ENCODE results near the gene FEM1C.

The FEM1C gene

DNA sequence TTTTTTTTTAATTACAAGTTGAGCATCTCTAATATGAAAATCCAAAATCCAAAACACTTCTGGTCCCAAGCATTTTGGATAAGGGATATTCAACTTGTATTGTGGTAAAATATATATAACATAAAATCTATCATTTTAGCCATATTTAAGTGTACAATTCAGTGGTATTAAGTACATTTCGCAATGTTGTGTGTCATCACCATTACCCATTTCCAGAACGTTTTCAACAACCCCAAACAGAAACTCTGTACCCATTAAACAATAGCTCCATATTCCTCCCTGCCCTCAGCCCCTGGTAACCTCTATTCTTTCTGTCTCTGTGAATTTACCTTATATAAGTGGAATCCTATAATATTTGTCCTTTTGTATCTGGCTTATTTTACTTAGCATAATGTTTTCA, 32.8 kb upstream of the FEM1C start:
- no peaks in the 10 kb centered on the region for H3K9me3 ChIP-seq (ENCODE audit: insufficient read depth, low read depth, low read length)
- H2BK12ac ChIP-seq (ENCODE audit: low read length) = no peak overlapping the region
- H4K12ac ChIP-seq (ENCODE audit: low read depth, low read length) = no peak overlapping the region
- H2AFZ ChIP-seq (ENCODE audit: insufficient read depth, low read length, poor library complexity) = no peak overlapping the region
- H3K23ac ChIP-seq (ENCODE audit: low read length) = no peak overlapping the region
- no CpG with 5 or more reads among the region's 2 CpGs for WGBS (ENCODE audit: extremely low coverage, insufficient coverage, insufficient read length)
- H3K27ac ChIP-seq (ENCODE audit: low read depth, low read length) = no peak overlapping the region
- H3K4me1 ChIP-seq (ENCODE audit: control insufficient read depth in 1 of 2, insufficient read depth in 2 of 2, low read length in 2 of 2) = no peaks in the 10 kb centered on the region
- no peak overlapping the region for H4K91ac ChIP-seq (ENCODE audit: low read depth, low read length)
- no peak overlapping the region for H3K18ac ChIP-seq (ENCODE audit: low read length)
- H3K79me1 ChIP-seq (ENCODE audit: low read length) = no peaks in the 10 kb centered on the region
- H3K4me2 ChIP-seq (ENCODE audit: low read length) = no peak overlapping the region
- no peaks in the 10 kb centered on the region for H3K36me3 ChIP-seq (ENCODE audit: control insufficient read depth in 1 of 2, insufficient read depth in 2 of 2, low read length in 2 of 2)
- no peaks in the 10 kb centered on the region for H3K79me2 ChIP-seq (ENCODE audit: control insufficient read depth, insufficient read depth, low read length, poor library complexity)
- no peak overlapping the region for H3K9ac ChIP-seq (ENCODE audit: low read length)
- H3K27me3 ChIP-seq (ENCODE audit: insufficient read depth, low read length) = no peaks in the 10 kb centered on the region
- DNase-seq = no peak
- no peak overlapping the region for H3K14ac ChIP-seq (ENCODE audit: low read length)
- H3K4ac ChIP-seq (ENCODE audit: low read depth, low read length) = no peak overlapping the region
- H2BK5ac ChIP-seq (ENCODE audit: low read depth, low read length, poor library complexity) = no peak overlapping the region
- H3K4me3 ChIP-seq (ENCODE audit: low read depth, low read length) = no peak overlapping the region
- no peak overlapping the region for H2AK5ac ChIP-seq (ENCODE audit: low read length)
- H4K8ac ChIP-seq (ENCODE audit: low read depth, low read length) = no peak overlapping the region
- no peak overlapping the region for H2BK120ac ChIP-seq (ENCODE audit: insufficient read depth, low read length, poor library complexity)

DNA sequence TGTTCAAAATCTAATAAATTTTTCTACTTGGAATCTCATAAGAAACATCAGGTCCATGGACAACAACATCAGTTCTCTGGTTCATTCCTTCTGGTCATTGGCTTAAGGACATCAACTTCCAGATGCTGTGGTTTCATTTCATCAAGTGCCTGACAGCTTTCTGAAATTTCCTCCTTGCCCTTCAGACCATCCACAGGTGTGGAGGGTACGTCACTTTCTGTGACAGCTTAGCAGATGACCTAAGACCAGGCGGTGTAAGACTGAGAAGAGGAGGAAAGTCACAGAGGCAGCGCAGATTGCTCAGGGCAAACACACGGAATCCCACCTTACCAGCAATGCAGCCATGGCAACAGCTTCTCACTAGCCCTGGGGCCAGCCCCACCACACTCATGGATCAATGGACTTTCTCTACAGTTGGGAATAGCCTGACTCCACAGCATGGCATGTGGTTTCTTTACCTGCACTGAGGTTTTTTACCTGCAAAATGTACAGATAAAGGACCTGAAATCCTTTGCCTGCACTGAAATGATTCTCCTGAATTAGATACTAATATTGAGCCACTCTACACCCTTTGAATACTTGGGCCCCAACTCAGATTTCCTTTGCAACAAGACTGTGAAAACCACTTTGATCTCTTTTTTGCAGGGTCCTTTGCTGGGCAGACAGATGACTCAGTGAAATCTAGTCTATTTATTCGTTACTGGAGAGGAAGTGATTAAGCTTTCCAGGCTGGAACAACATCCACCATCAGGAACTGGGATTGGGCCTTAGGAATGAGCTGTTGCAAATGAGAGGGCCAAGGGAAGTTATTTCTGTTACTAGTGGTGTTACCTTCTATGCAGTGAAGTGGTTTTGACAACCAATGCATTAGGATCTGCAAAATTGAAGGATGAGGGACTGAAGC, 30.8 kb upstream of the FEM1C start:
- no peak overlapping the region for H2BK12ac ChIP-seq (ENCODE audit: low read length)
- no peaks in the 10 kb centered on the region for H3K4me1 ChIP-seq (ENCODE audit: control insufficient read depth in 1 of 2, insufficient read depth in 2 of 2, low read length in 2 of 2)
- no peak for DNase-seq
- no peak overlapping the region for H3K4me3 ChIP-seq (ENCODE audit: low read depth, low read length)
- H3K9ac ChIP-seq (ENCODE audit: low read length) = no peak overlapping the region
- H2BK120ac ChIP-seq (ENCODE audit: insufficient read depth, low read length, poor library complexity) = no peak overlapping the region
- H3K4me2 ChIP-seq (ENCODE audit: low read length) = no peak overlapping the region
- no peak overlapping the region for H3K27ac ChIP-seq (ENCODE audit: low read depth, low read length)
- no peaks in the 10 kb centered on the region for H3K79me1 ChIP-seq (ENCODE audit: low read length)
- no peak overlapping the region for H2AFZ ChIP-seq (ENCODE audit: insufficient read depth, low read length, poor library complexity)
- H3K36me3 ChIP-seq (ENCODE audit: control insufficient read depth in 1 of 2, insufficient read depth in 2 of 2, low read length in 2 of 2) = no peaks in the 10 kb centered on the region
- no CpG with 5 or more reads among the region's 5 CpGs for WGBS (ENCODE audit: extremely low coverage, insufficient coverage, insufficient read length)
- H3K27me3 ChIP-seq (ENCODE audit: insufficient read depth, low read length) = no peaks in the 10 kb centered on the region
- no peak overlapping the region for H3K14ac ChIP-seq (ENCODE audit: low read length)
- H3K9me3 ChIP-seq (ENCODE audit: insufficient read depth, low read depth, low read length) = no peaks in the 10 kb centered on the region
- no peak overlapping the region for H4K91ac ChIP-seq (ENCODE audit: low read depth, low read length)
- H4K8ac ChIP-seq (ENCODE audit: low read depth, low read length) = no peak overlapping the region
- no peak overlapping the region for H3K18ac ChIP-seq (ENCODE audit: low read length)
- H2BK5ac ChIP-seq (ENCODE audit: low read depth, low read length, poor library complexity) = no peak overlapping the region
- no peak overlapping the region for H3K23ac ChIP-seq (ENCODE audit: low read length)
- H3K4ac ChIP-seq (ENCODE audit: low read depth, low read length) = no peak overlapping the region
- H2AK5ac ChIP-seq (ENCODE audit: low read length) = no peak overlapping the region
- H4K12ac ChIP-seq (ENCODE audit: low read depth, low read length) = no peak overlapping the region
- H3K79me2 ChIP-seq (ENCODE audit: control insufficient read depth, insufficient read depth, low read length, poor library complexity) = no peaks in the 10 kb centered on the region

- Histone ChIP-seq H3K27ac (ENCODE audit: low read depth, low read length) (no peak overlapping the region), H3K9me3 (ENCODE audit: insufficient read depth, low read depth, low read length) (no peaks in the 10 kb centered on the region), H3K14ac (ENCODE audit: low read length) (no peak overlapping the region), H3K18ac (ENCODE audit: low read length) (no peak overlapping the region), H3K79me1 (ENCODE audit: low read length) (no peaks in the 10 kb centered on the region), H3K4me2 (ENCODE audit: low read length) (no peak overlapping the region), H2BK120ac (ENCODE audit: insufficient read depth, low read length, poor library complexity) (no peak overlapping the region), H3K36me3 (ENCODE audit: control insufficient read depth in 1 of 2, insufficient read depth in 2 of 2, low read length in 2 of 2) (no peaks in the 10 kb centered on the region), H4K91ac (ENCODE audit: low read depth, low read length) (no peak overlapping the region), H3K79me2 (ENCODE audit: control insufficient read depth, insufficient read depth, low read length, poor library complexity) (no peaks in the 10 kb centered on the region), H4K8ac (ENCODE audit: low read depth, low read length) (no peak overlapping the region), H3K4me1 (ENCODE audit: control insufficient read depth in 1 of 2, insufficient read depth in 2 of 2, low read length in 2 of 2) (no peaks in the 10 kb centered on the region), H2AFZ (ENCODE audit: insufficient read depth, low read length, poor library complexity) (no peak overlapping the region), H2AK5ac (ENCODE audit: low read length) (no peak overlapping the region), H3K9ac (ENCODE audit: low read length) (no peak overlapping the region), H4K12ac (ENCODE audit: low read depth, low read length) (no peak overlapping the region), H3K4me3 (ENCODE audit: low read depth, low read length) (no peak overlapping the region), H3K4ac (ENCODE audit: low read depth, low read length) (no peak overlapping the region), H3K27me3 (ENCODE audit: insufficient read depth, low read length) (no peaks in the 10 kb centered on the region), H2BK5ac (ENCODE audit: low read depth, low read length, poor library complexity) (no peak overlapping the region), H3K23ac (ENCODE audit: low read length) (no peak overlapping the region), H2BK12ac (ENCODE audit: low read length) (no peak overlapping the region)
- WGBS (ENCODE audit: extremely low coverage, insufficient coverage, insufficient read length) = no CpG with 5 or more reads among the region's 2 CpGs
- DNase-seq = no peak
These were observed 28.6 kb upstream of the FEM1C start for GRCh38 chr5:115573133-115573532.

GRCh38 chr5:115571441-115571878, 26.9 kb upstream of the FEM1C start:
- H2BK5ac ChIP-seq (ENCODE audit: low read depth, low read length, poor library complexity) = no peak overlapping the region
- no peak overlapping the region for H2AK5ac ChIP-seq (ENCODE audit: low read length)
- H2AFZ ChIP-seq (ENCODE audit: insufficient read depth, low read length, poor library complexity) = no peak overlapping the region
- H3K4me2 ChIP-seq (ENCODE audit: low read length) = no peak overlapping the region
- no peaks in the 10 kb centered on the region for H3K79me2 ChIP-seq (ENCODE audit: control insufficient read depth, insufficient read depth, low read length, poor library complexity)
- H3K18ac ChIP-seq (ENCODE audit: low read length) = no peak overlapping the region
- no peak overlapping the region for H4K8ac ChIP-seq (ENCODE audit: low read depth, low read length)
- H3K4me3 ChIP-seq (ENCODE audit: low read depth, low read length) = no peak overlapping the region
- H3K27ac ChIP-seq (ENCODE audit: low read depth, low read length) = no peak overlapping the region
- no peaks in the 10 kb centered on the region for H3K36me3 ChIP-seq (ENCODE audit: control insufficient read depth in 1 of 2, insufficient read depth in 2 of 2, low read length in 2 of 2)
- DNase-seq = no peak
- H3K4me1 ChIP-seq (ENCODE audit: control insufficient read depth in 1 of 2, insufficient read depth in 2 of 2, low read length in 2 of 2) = no peaks in the 10 kb centered on the region
- WGBS (ENCODE audit: extremely low coverage, insufficient coverage, insufficient read length) = no CpG with 5 or more reads among the region's 5 CpGs
- no peak overlapping the region for H2BK120ac ChIP-seq (ENCODE audit: insufficient read depth, low read length, poor library complexity)
- no peak overlapping the region for H3K23ac ChIP-seq (ENCODE audit: low read length)
- H4K91ac ChIP-seq (ENCODE audit: low read depth, low read length) = no peak overlapping the region
- no peak overlapping the region for H3K9ac ChIP-seq (ENCODE audit: low read length)
- no peak overlapping the region for H3K14ac ChIP-seq (ENCODE audit: low read length)
- no peak overlapping the region for H3K4ac ChIP-seq (ENCODE audit: low read depth, low read length)
- no peaks in the 10 kb centered on the region for H3K79me1 ChIP-seq (ENCODE audit: low read length)
- no peak overlapping the region for H2BK12ac ChIP-seq (ENCODE audit: low read length)
- H3K27me3 ChIP-seq (ENCODE audit: insufficient read depth, low read length) = no peaks in the 10 kb centered on the region
- H4K12ac ChIP-seq (ENCODE audit: low read depth, low read length) = no peak overlapping the region
- no peaks in the 10 kb centered on the region for H3K9me3 ChIP-seq (ENCODE audit: insufficient read depth, low read depth, low read length)

All from trophoblast cell (in vitro differentiated cells and primary cell).